Measurements from ENCODE around the gene TNFAIP1.

TNFAIP1 gene

DNA sequence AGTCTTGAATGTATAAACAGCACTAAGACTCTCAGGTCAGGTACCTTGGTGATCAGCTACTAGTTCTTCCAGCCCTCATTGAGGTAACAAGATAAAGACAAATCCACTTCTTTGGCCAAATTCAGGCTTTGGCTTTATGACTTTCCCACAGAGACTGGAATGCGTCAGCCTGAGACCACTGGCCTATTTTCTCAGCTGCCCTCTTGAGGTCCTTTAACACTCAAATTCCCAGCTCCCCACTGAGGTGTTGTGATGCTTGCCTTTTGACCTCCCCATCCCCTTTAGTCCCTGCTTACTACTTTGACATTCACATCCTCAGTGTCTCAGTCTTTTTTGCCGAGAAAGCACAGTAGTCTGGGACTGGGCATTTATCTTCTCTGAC, 10.6 kb downstream of the TNFAIP1 start:
- DNase-seq (ENCODE audit: low spot score), result no peak

GRCh38 chr17:28346746-28347246, 11.2 kb downstream of the TNFAIP1 start:
- no peak for DNase-seq (ENCODE audit: low spot score)

GRCh38 chr17:28347261-28347891, 11.8 kb downstream of the TNFAIP1 start:
- DNase-seq (ENCODE audit: low spot score), result no peak

GRCh38 chr17:28348979-28349378, 13.4 kb downstream of the TNFAIP1 start:
- DNase-seq (ENCODE audit: low spot score), result no peak

DNA sequence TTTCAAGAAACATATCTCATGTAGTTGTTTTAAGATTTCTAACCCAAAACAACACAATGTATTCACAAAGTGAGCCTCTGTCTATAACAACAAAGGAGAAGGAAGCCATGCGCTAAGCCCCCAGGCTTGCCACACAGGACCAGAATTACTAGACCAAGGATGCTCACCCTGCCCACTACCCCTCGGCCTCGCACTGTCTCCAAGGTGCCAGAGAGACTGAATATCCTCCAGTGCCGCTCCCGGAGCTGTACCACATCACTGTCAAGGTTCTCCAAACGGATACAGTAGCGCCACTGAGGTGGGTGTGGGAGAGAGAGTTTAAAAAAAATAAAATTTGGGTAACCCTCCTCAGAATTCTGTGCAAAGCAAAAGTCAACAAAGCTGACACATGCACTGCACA, 14.7 kb downstream of the TNFAIP1 start:
- DNase-seq (ENCODE audit: low spot score), result no peak

DNA sequence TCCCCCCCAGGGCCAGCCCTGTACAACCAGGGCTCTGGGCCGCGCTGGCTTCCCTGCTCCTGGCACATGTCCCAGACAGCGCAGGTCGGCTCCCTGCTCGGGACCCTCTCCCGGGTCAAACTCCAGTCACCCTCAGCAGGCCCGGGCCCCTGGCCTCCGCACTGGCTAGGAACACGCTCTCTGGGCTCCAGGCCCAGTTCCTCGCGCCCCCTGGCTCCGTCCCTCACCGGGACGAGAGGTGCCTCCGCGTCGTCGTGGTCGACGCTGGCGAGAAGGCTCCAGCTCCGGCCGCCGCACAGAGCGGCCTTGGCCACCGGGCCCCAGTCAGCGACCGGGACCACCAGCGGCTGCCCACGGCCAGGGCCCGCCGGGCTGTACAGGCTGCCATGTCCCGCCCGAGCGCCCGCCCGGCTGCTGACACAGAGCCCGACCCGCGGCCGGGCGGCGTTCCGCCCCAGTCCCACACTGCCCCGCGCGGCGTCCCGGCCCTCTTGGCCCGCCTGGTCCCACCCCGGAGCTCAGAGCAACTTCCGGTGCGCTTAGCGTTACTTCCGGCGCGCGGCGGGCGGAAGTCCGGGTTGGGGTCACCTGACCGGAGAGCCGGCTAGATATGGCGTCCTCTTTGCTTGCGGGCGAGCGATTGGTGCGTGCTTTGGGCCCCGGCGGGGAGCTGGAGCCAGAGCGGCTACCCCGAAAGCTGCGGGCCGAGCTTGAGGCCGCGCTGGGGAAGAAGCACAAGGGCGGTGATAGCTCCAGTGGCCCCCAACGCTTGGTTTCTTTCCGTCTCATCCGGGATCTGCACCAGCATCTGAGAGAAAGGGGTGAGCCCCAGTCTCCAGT, 21.7 kb downstream of the TNFAIP1 start, which contains the start of gene POLDIP2:
Gene POLDIP2 (minus strand): TSS at position 467 of the 840 bp plus-strand sequence. CDS start 79 bp downstream, at position 388.
- DNase-seq (ENCODE audit: low spot score), result peak; percentile 97

DNA sequence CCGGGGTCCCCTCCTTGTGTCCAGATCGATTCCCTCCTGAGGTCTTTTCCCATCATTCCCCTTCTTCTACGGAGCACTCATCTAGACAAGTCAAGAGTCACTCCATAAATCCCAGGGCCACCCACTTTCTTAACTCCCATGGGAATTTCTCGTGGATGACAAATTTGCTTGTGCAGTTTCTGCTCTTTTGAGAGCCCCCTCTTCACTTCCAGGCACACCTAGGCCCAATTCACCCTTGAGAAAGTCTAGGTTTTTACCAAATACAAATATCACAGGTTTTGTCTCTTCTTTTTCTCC, 22.3 kb downstream of the TNFAIP1 start:
- DNase-seq (ENCODE audit: low spot score), result no peak

DNA sequence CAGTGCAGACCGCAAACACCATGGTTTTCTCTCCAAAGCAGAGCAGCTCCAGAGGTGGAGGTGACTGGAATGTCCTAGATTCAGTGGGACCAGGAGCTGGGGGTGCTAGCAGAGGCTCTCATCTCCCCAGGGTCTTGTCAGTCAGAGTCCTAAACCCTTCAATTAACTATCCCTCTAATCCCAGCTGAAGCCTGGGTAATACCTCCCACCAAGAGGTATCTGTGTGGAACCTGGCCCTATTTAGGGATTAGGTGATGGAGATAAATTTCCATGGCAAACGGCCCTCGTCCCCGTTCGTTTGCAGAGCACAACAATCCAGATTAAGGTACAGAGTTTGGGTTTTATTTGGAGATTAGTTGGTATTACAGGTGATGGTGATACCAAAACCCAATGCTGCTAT, 27.6 kb downstream of the TNFAIP1 start:
- no peak for DNase-seq (ENCODE audit: low spot score)

DNA sequence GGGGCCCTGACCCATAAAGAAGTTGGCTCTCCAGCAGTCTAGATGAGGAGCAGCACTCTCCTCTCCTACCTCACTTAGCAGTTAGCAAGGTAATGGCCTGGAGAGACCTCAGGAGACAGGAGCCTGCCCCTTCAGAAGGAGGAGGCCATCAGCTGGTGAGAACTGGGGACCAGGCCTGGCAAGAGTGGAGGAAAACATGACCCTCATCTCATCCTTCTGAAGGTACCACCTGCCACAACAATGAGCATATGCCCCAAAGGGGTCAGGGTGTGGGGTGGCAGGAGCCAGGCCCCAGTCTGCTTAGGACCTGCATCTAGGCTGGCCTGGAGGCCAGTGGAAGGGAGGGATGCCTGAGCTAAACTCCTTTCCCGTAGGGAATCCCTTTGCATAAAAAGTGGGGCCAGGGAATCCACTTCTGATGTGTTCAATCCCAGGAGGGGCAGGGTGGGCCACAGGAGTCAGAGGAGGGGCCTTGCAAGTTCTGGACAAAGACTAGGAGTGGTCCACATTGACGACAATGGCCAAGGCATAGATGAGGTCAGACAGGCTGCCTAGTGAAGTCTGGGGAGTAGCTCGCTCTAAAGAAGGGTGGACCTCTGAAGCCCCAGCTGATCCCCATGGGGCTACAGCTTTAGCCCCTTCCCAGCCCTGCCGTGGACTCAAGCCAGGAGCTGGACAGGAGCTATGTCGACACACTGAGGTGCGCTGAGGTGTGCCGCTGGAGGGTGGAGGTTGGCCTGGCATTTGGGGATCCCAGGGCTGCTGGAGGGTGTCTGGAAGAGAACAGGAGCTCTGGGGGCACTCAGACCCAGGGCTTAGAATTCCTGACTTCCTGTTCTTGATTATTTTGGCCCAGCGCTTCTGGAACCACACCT, 28.5 kb downstream of the TNFAIP1 start:
- DNase-seq (ENCODE audit: low spot score), result no peak

DNA sequence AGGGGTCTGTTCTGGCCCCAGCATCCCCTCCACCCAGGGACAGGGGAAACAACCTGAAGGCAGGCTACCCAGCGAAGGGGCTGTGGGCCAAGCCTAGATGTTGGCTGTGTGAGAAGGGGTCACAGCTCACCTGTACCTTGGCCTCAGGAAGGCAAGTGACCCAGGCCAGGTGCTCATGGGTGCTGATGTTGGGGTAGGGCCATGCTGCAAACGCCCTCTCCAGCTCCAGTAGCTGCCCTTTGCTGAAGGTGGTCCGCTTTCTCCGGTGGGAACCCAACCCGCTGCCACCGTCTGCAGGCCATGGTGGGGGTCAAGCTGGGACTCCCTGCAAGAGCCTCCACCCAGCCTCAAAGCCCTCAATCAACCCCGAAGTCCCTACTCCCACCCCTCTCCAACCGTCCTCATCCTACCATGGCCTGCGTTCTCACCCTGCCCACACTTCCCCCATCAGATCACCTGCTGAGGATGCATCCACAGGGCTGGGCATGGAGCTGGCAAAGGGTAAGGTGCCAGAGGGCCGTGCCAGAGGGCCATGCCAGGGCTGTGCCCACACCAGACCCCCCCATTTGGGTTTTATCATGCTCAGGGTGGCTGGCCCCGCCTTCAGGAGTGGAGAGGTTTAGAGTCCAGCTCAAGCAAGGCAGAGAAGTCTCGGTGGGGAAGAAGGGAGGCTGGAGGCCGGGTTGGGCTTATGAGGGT, 29.3 kb downstream of the TNFAIP1 start, which contains the start of gene SEBOX:
Gene SEBOX (minus strand): TSS at position 535 of the 699 bp plus-strand sequence. CDS start 48 bp downstream, at position 487.
- DNase-seq (ENCODE audit: low spot score), result no peak

GRCh38 chr17:28365487-28365886, 29.9 kb downstream of the TNFAIP1 start:
- DNase-seq (ENCODE audit: low spot score), result no peak

GRCh38 chr17:28366605-28367004, 31.0 kb downstream of the TNFAIP1 start:
- no peak for DNase-seq (ENCODE audit: low spot score)

DNA sequence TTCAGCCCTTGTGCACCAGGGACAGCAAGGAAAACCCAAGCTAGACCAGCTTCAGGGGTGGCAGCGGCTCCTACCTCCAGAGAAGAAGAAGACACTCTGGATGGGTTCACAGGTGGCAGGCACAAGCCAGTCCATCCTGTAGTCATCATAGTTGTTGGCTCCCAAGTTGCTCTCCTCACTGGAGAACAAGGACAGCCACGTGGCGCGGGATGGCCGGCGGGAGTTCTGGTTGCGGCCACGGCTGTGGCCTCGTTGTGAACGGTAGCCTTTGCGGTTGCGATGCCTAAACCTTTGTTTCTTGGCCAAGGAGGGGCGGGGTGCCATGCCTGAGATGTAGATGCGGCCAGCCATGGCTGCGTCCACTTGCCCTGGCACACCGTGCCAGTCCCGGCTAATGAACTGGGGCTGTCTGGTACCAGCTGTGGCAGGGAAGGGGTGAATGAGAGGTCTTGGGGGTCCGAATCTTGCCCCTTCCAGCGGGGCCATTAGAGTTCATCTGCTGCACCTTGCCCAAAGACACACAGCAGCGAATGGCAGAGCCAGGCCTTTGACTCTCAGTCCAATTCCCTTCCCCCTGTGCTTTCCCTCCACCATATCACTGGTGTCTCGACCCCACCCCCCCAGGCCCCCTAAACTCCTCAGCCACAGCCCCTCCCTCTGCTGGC, 32.2 kb downstream of the TNFAIP1 start:
- DNase-seq (ENCODE audit: low spot score), result no peak

- DNase-seq (ENCODE audit: low spot score), result no peak
Observed at GRCh38 chr17:28368306-28368831, 32.8 kb downstream of the TNFAIP1 start.

DNA sequence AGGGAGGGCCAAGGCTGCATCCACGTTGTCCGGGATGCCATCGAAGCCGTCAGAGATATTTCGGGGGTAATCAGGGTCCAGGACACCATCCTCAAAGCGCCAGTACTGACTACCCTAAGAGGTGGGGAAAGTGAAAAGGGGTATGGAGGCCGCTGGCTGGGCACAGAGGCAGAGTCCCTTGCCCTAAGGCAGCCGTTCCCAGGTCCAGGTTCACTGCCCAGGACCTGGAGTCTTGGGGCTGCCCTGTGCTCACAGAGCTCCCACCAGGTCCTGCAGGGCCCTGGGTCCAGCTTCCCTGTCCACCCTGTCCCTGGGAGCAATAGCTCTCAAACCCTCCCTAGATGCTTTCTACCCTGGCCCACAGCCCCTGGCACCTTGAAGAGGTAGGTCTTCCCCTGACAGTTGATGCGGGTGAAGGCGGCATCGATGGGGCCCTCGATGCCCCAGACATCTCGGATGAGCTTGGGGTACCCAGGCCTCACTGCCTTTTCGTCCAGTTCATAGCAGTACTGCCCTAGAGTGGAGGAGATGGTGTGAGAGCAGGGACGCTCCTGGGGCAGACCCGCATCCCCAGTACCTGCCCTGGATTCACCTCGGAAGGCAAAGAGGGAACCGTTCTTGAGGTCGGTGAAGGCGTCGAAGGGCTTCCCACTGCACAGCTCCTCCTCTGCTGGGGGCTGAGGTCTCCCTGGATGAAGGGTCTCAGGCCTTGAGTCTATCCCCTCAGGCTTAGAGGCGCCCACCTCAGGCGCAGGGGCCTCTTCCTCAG, 33.5 kb downstream of the TNFAIP1 start:
- DNase-seq (ENCODE audit: low spot score), result no peak

GRCh38 chr17:28369684-28370034, 34.1 kb downstream of the TNFAIP1 start:
- no peak for DNase-seq (ENCODE audit: low spot score)

DNA sequence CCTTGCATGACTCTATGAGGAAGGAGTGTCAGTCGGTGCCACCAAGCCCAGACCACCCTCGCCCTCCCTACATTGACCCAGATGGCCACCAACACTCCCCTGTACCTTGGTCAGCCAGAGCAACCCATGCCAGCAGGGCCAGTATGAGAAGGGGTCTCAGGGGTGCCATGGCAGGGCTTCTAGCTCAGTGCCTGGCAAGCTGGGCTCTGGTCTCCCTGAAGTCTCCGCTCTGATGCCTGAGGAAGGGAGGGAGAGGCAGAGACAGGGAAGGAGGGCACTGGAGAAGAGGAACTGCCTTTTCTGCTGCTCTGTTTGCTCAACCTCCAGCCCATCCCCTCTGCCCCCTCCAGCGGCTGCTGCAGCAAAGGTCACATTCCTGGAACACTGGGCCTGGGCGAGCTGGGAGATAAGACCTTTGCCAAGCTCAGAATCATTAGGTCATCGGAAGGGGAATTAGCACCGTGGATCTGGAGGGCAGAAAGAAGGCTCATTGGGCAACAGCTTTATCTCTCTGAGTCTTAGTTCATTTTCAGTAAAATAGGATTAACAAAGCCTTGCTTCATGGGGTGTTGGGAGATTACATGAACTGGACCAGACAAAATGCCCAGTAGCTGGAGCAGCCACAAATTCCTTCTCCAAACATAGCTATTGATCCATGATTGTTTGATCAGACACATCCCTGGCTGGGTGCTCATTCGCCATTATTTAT, 34.6 kb downstream of the TNFAIP1 start, which contains the start of gene VTN:
Gene VTN (minus strand): TSS at position 273 of the 709 bp plus-strand sequence. CDS start 104 bp downstream, at position 169.
- DNase-seq (ENCODE audit: low spot score), result no peak

DNA sequence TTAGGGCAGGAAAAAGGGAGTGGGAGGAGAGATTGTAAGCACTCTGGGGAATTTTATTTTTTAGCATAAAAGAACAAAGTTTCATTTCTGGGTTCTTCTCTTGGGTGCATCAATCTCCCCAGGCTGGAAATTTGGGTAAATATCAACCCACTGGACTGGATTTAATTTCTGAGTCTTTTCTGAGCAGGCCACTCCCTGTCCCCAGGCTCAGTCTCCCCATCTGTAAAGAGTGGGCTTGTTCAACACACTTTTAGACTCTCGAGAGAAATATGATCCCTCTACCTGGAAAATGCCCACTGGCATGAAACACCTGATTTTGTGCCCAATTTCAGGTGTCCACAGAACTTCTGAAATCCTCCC, 35.2 kb downstream of the TNFAIP1 start:
- no peak for DNase-seq (ENCODE audit: low spot score)

Data from hematopoietic multipotent progenitor cell treated with erythropoietin and hydrocortisone succinate and interleukin-3 and kit ligand, for 15 days (in vitro differentiated cells).